HFFc6 (cell line): ENCODE data around the gene FCN1. TPM values are rescaled to one million over a fixed set of nuclear protein-coding genes. Genes with fewer than 3 reads are reported as not detected.

Source experiments
- DNase-seq: peaks from one replicate; pipeline ENCODE4 v3.0.0-alpha.2; 2018
- H3K27ac Mint-ChIP-seq: 2 replicates; pipeline ENCODE4 v1.8.0; 2020; ENCODE audit warnings: mild to moderate bottlenecking, mixed read lengths
- H3K27me3 Mint-ChIP-seq: 2 replicates; pipeline ENCODE4 v1.8.0; 2021; ENCODE audit warnings: mild to moderate bottlenecking, moderate library complexity, mixed read lengths; ENCODE audit not compliant: insufficient read depth
- H3K36me3 Mint-ChIP-seq: 2 replicates; pipeline ENCODE4 v1.8.0; 2021; ENCODE audit warnings: low read depth, mixed read lengths
- H3K4me1 Mint-ChIP-seq: 2 replicates; pipeline ENCODE4 v1.8.0; 2020; ENCODE audit warnings: low read depth, mixed read lengths
- H3K4me3 Mint-ChIP-seq: 2 replicates; pipeline ENCODE4 v1.8.0; 2020; ENCODE audit warnings: mild to moderate bottlenecking, moderate library complexity, mixed read lengths
- H3K9me3 Mint-ChIP-seq: 2 replicates; pipeline ENCODE4 v1.8.0; 2020; ENCODE audit warnings: mild to moderate bottlenecking, mixed read lengths
- CTCF ChIP-seq: fragments of 200-600 bp; sonication (generic); IDR thresholded peaks from 2 replicates; pipeline ENCODE4 v1.5.0; 2021; ENCODE audit warnings: antibody characterized with exemption, mild to moderate bottlenecking
- total RNA-seq, 6 experiments: library from RNA; stranded (reverse); fragmentation: NEBNext Ultra II Directional; extraction: Animal tissue kit (Norgen Biotek cat#: 25700); gene quantifications; 2 replicates in 1 of 6; 3 replicates in 5 of 6; pipeline ENCODE4 v1.2.3, GENCODE V29; 2021

The FCN1 gene
- total RNA-seq, 6 experiments from 2014 or later: not detected

GRCh38 chr9:134913713-134914500 lies 3.8 kb downstream of the FCN1 start:
- Mint-ChIP-seq H3K27ac (no peak overlapping the region), H3K4me1 (no peaks in the 10 kb centered on the region), H3K36me3 (peaks cover 4% of the 10 kb centered on the region; the same call in 1 of the 2 replicates), H3K9me3 (peaks cover 2% of the 10 kb centered on the region; the same call in 1 of the 2 replicates), H3K4me3 (no peak overlapping the region), H3K27me3 (peaks cover 48% of the 10 kb centered on the region)
- no peak for TF ChIP-seq CTCF
- no peak for DNase-seq

- Mint-ChIP-seq H3K4me1 (no peaks in the 10 kb centered on the region), H3K27me3 (peaks cover 47% of the 10 kb centered on the region), H3K4me3 (no peak overlapping the region), H3K9me3 (no peaks in the 10 kb centered on the region; the same call in 1 of the 2 replicates), H3K36me3 (no peaks in the 10 kb centered on the region; the same call in 1 of the 2 replicates), H3K27ac (no peak overlapping the region)
- DNase-seq: no peak
- TF ChIP-seq CTCF: no peak
Measured at GRCh38 chr9:134913041-134913712, 4.5 kb downstream of the FCN1 start.

- no peak for DNase-seq
- H3K4me3 Mint-ChIP-seq: no peak overlapping the region
- no peak for TF ChIP-seq CTCF
- H3K4me1 Mint-ChIP-seq: no peaks in the 10 kb centered on the region
- H3K9me3 Mint-ChIP-seq: no peaks in the 10 kb centered on the region
- H3K27me3 Mint-ChIP-seq: peaks cover 43% of the 10 kb centered on the region
- H3K27ac Mint-ChIP-seq: no peak overlapping the region
- H3K36me3 Mint-ChIP-seq: no peaks in the 10 kb centered on the region
Measured at GRCh38 chr9:134912126-134912840, 5.4 kb downstream of the FCN1 start.

- Mint-ChIP-seq H3K4me1 (no peaks in the 10 kb centered on the region), H3K9me3 (no peaks in the 10 kb centered on the region), H3K27ac (no peak overlapping the region), H3K4me3 (no peak overlapping the region), H3K27me3 (peaks cover 34% of the 10 kb centered on the region), H3K36me3 (no peaks in the 10 kb centered on the region)
- DNase-seq: no peak
- no peak for TF ChIP-seq CTCF
Measured at GRCh38 chr9:134909511-134910481, 7.9 kb downstream of the FCN1 start.
